GM18498 (cell line): ENCODE measurements around the gene IKZF1.

ENCODE experiments used
- ATAC-seq: cut with Tn5 transposase; IDR thresholded peaks from one replicate; pipeline ENCODE4 v1.9.1; 2021; ENCODE audit warnings: mild to moderate bottlenecking, moderate library complexity; ENCODE audit not compliant: unreplicated experiment

IKZF1 gene

DNA sequence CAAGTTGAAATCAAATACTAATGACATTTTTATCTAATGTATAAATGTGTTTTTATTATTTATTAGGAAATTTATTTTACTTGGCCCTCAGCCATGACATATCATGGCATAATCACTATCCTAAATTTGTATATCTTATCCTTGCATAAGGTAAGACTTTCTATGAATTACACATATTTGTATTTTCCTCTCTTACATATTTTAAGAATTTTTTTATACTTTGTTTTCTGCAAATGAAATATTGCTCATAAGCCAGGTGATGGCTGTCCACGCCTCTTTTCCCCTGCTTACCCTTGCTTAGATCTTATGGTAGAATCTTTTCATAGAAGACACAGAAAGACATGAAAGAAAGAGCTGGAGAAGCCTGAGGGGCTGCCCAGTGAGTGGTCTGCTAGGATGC is 48.2 kb downstream of the IKZF1 start:
- no peak for ATAC-seq

DNA sequence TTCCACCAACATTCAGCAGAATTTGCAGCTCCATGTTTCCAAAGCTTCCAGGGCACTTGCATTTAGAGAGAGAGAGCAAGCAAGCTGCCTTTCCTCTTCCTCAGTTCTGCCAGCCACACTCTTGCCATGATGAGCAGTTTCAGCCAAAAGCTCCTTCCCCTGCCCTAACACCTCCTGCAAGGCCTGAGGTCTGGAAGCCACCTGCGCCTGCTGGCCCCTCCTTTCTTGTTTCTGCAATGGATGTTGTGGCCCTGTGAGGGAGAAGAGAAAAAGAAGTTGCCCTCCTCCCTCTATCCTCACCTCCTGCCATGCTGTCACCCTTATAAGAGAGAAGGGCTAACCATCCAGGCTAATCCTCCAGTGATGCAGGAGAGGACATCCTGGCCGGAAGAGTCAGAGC is 48.7 kb downstream of the IKZF1 start:
- ATAC-seq: no peak

- ATAC-seq: no peak
These were observed 49.5 kb downstream of the IKZF1 start for GRCh38 chr7:50353894-50354595.

GRCh38 chr7:50355817-50356178 is 51.3 kb downstream of the IKZF1 start:
- ATAC-seq: no peak

GRCh38 chr7:50356212-50356944 is 51.9 kb downstream of the IKZF1 start:
- ATAC-seq: no peak

DNA sequence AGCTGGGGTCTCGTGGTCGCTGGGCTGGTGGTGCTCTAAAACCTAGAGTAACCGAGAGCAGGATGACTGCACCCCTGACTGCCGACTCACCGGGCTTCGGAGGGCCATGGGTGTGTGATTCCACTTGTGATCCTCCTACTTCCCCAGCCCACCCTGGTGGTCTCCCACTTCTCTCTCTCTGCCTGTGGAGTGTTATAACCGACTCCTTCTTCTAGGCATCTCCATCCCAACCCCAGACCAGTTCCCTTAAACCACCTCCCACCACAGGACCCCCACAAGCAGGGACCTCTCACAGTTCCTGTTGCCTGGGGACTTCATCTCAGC is 52.4 kb downstream of the IKZF1 start:
- no peak for ATAC-seq

DNA sequence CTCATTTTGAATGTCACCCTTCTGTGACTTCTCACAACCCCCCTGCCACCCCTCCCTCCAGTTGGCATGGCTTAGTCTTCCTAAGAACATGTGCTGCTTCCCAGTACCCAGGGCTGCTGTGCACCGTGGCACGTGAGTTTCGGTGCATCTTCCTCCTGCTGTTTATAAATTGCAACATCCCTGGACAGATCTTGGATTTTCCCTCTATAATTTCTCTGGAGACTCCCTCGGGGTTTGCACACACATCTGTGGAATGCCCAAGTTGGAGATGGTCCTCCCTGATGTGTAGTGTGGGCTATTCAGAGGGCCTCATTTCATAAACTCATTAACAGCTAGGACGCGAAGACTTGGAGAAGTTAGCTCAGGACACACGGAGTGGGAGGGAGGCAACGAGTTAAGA is 52.9 kb downstream of the IKZF1 start:
- no peak for ATAC-seq

DNA sequence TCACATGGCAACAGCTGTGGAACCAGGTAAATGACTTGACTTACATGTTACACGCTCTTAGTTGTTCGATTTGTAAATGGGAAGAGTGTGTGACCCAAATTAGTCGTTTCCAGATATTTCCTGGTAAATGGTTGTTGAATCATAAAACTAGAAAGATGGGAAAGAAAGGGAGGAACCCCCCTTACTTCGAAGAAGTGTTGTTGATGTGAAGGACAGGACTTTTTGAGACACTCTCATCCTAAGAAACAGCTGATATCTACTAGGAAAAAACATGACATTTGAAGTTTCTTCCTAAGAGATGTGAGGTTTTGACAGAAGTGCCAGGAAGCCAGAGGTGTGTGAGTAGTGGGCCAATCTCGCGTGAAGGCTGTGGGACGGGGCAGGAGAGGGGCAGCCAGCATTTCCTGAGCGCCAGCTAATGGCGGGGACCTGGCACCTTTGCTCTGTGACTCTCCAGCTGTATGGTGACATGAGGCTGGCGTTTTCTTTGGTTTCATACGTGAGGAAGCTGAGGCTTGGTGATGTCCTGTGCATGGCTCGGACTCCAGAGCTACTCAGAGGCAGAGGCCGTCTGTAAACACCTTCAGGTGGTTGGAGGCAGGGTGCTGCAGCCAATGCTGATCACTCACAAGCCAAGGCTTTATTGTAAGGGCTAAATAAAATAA is 53.7 kb downstream of the IKZF1 start:
- no peak for ATAC-seq

GRCh38 chr7:50358779-50359178 is 54.3 kb downstream of the IKZF1 start:
- no peak for ATAC-seq

GRCh38 chr7:50359258-50359994 is 54.9 kb downstream of the IKZF1 start:
- no peak for ATAC-seq

- no peak for ATAC-seq
These were observed 55.7 kb downstream of the IKZF1 start for GRCh38 chr7:50359995-50360925.

GRCh38 chr7:50362142-50362541 is 57.6 kb downstream of the IKZF1 start:
- ATAC-seq: no peak

- no peak for ATAC-seq
These were observed 58.3 kb downstream of the IKZF1 start for GRCh38 chr7:50362712-50363282.

GRCh38 chr7:50363327-50364060 is 59.0 kb downstream of the IKZF1 start:
- ATAC-seq: no peak

DNA sequence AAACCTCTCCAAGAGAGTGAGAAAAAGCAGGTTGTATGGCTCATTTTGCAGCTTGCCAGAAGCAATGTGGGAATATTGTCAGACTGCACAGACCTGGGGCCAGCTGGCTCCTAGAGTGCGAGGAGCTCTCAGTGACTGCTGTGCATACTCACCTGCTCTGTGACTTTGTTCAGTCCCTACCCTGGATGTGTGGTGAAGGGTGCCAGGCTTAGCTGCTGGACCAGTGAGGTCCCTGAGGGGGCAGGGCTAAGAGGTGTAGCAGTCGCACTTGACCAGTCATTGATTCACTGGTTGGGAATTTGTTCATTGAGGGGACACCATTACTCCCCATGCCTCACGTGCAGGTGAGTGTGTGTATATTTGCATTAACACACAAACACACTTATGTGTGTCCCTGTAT is 60.1 kb downstream of the IKZF1 start:
- ATAC-seq: no peak

DNA sequence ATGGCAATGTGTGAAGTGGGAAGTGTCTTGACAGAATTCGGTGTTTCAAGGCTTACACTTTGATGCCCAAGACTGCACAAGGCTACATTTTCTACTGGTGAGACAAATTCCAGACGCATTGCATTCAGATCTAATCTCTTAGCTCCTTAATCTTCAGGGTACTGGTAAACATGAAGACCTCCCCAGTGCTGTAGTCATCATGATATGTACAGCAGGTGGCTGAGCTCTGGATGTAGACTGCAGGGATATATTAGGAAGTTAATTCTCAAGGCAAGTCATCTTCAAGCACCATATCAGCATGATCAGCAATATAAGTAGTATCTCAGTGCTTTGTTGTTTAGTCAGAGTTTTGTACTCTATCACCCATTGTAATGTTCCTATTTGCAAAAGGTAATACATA is 61.8 kb downstream of the IKZF1 start:
- ATAC-seq: no peak

DNA sequence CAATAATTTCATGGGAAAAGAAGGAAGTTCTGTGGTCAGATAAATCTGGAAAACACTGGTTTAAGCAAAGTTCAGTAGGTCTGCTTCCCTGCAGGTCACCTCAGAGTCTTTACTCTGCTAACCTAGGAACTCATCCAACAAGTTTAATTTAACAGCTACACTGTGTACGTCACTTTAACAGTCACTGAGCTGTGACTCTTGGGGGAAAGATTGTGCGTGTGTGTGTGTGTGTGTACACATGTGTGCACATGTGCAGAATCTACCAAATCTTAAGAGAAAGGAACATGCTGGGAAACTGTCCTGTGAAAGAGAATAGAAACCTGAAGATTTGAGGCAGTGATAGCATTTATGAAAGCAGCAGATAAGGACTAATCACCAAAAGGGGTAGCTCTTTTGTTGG is 62.6 kb downstream of the IKZF1 start:
- no peak for ATAC-seq

GRCh38 chr7:50367570-50367969 is 63.1 kb downstream of the IKZF1 start:
- no peak for ATAC-seq

GRCh38 chr7:50368366-50368765 is 63.9 kb downstream of the IKZF1 start:
- ATAC-seq: no peak
